Liver (tissue), 9 donors: ENCODE measurements around the gene JMJD1C. TPM values are rescaled to one million over a fixed set of nuclear protein-coding genes. Genes with fewer than 3 reads are reported as not detected.
"Not testable (repeated sequence)": the region's sequence is repeated elsewhere in the genome, so short reads cannot be mapped to it uniquely, and the experiment has no call there.

Source experiments
- DNase-seq: peaks from one replicate; pipeline ENCODE4 v3.0.0-alpha.2; 2017; ENCODE audit warnings: low spot score
- H3K27ac ChIP-seq, 2 donors: one replicate each; pipeline ENCODE4 v1.7.0; 2013; ENCODE audit warnings: inconsistent platforms in 2 of 2, low read length in 2 of 2, control low read depth in 1 of 2, low read depth in 1 of 2, mild to moderate bottlenecking in 1 of 2
- H3K27me3 ChIP-seq, 4 donors: one replicate each; pipeline versions ENCODE4 v1.6.1 to v1.7.0; 2013; ENCODE audit warnings: low read length in 3 of 4, inconsistent platforms in 1 of 4, mild to moderate bottlenecking in 1 of 4, moderate library complexity in 1 of 4; ENCODE audit not compliant: control insufficient read depth in 4 of 4, insufficient read depth in 4 of 4
- H3K36me3 ChIP-seq, 4 donors: one replicate each; pipeline versions ENCODE4 v1.6.1 to v1.7.0; 2013; ENCODE audit warnings: low read length in 3 of 4, mild to moderate bottlenecking in 3 of 4, low read depth in 1 of 4, moderate library complexity in 1 of 4; ENCODE audit not compliant: control insufficient read depth in 4 of 4, insufficient read depth in 3 of 4
- H3K4me1 ChIP-seq, 4 donors: one replicate each; pipeline versions ENCODE4 v1.6.1 to v1.7.0; 2013; ENCODE audit warnings: low read length in 3 of 4, mild to moderate bottlenecking in 3 of 4, moderate library complexity in 1 of 4; ENCODE audit not compliant: control insufficient read depth in 4 of 4, insufficient read depth in 4 of 4
- H3K4me3 ChIP-seq, 3 donors: one replicate each; pipeline versions ENCODE4 v1.6.1 to v1.7.0; 2013; ENCODE audit warnings: low read length in 3 of 3, control low read depth in 1 of 3, low read depth in 1 of 3, mild to moderate bottlenecking in 1 of 3
- H3K9ac ChIP-seq, 2 donors: one replicate each; pipeline ENCODE4 v1.7.0; 2013; ENCODE audit warnings: low read length in 2 of 2, mild to moderate bottlenecking in 2 of 2, moderate library complexity in 2 of 2, control low read depth in 1 of 2, low read depth in 1 of 2
- H3K9me3 ChIP-seq, 4 donors: one replicate each; pipeline versions ENCODE4 v1.6.1 to v1.7.0; 2013; ENCODE audit warnings: low read length in 3 of 4; ENCODE audit not compliant: control insufficient read depth in 4 of 4
- CTCF ChIP-seq: fragments of 150-350 bp; IDR thresholded peaks from 2 replicates; pipeline ENCODE4 v1.5.1; 2017; ENCODE audit warnings: improper control_type of control experiment, low read depth, low read length; ENCODE audit not compliant: missing input control
- EGR1 ChIP-seq, 2 donors: IDR thresholded peaks; 2 replicates each; pipeline ENCODE4 v1.6.1; 2016 to 2018; ENCODE audit warnings: antibody characterized with exemption in 2 of 2, low read depth in 2 of 2
- FOXA1 ChIP-seq: IDR thresholded peaks from 2 replicates; pipeline ENCODE4 v1.6.1; 2016; ENCODE audit warnings: antibody characterized with exemption
- FOXA2 ChIP-seq: IDR thresholded peaks from 2 replicates; pipeline ENCODE4 v1.6.1; 2016; ENCODE audit warnings: antibody characterized with exemption
- GABPA ChIP-seq, 2 donors: IDR thresholded peaks in 1 of 2; conservative IDR thresholded peaks in 1 of 2; 2 replicates each; pipeline ENCODE4 v1.6.1; 2016; ENCODE audit warnings: antibody characterized with exemption in 2 of 2, mild to moderate bottlenecking in 1 of 2, moderate library complexity in 1 of 2
- HNF4A ChIP-seq, 2 donors: conservative IDR thresholded peaks; 2 replicates each; pipeline ENCODE4 v1.6.1; 2016; ENCODE audit warnings: antibody characterized with exemption in 2 of 2, mild to moderate bottlenecking in 2 of 2
- HNF4G ChIP-seq: IDR thresholded peaks from 2 replicates; pipeline ENCODE4 v1.6.1; 2016; ENCODE audit warnings: antibody characterized with exemption
- JUND ChIP-seq, 2 donors: IDR thresholded peaks; 2 replicates each; pipeline ENCODE4 v1.6.1; 2016; ENCODE audit warnings: antibody characterized with exemption in 2 of 2
- MAX ChIP-seq: IDR thresholded peaks from 2 replicates; pipeline ENCODE4 v1.6.1; 2016; ENCODE audit warnings: antibody characterized with exemption
- NR2F2 ChIP-seq: IDR thresholded peaks from 2 replicates; pipeline ENCODE4 v1.6.1; 2016; ENCODE audit warnings: antibody characterized with exemption
- RAD21 ChIP-seq, 2 donors: IDR thresholded peaks; 2 replicates each; pipeline ENCODE4 v1.6.1; 2016; ENCODE audit warnings: antibody characterized with exemption in 2 of 2, mild to moderate bottlenecking in 2 of 2
- REST ChIP-seq: IDR thresholded peaks from 2 replicates; pipeline ENCODE4 v1.6.1; 2016; ENCODE audit warnings: antibody characterized with exemption, mild to moderate bottlenecking
- RXRA ChIP-seq, 2 donors: IDR thresholded peaks; 2 replicates each; pipeline ENCODE4 v1.6.1; 2017 to 2018; ENCODE audit warnings: antibody characterized with exemption in 2 of 2, mild to moderate bottlenecking in 1 of 2
- SP1 ChIP-seq: IDR thresholded peaks from 2 replicates; pipeline ENCODE4 v1.6.1; 2018; ENCODE audit warnings: antibody characterized with exemption, mild to moderate bottlenecking
- TAF1 ChIP-seq: conservative IDR thresholded peaks from 2 replicates; pipeline ENCODE4 v1.6.1; 2016; ENCODE audit warnings: antibody characterized with exemption, mild to moderate bottlenecking
- YY1 ChIP-seq: IDR thresholded peaks from 2 replicates; pipeline ENCODE4 v1.6.1; 2016; ENCODE audit warnings: antibody characterized with exemption, mild to moderate bottlenecking
- WGBS: extraction: QIAGEN DNeasy Blood & Tissue Kit; methylation state at CpG from one replicate; pipeline ENCODE4 v1.1.7; 2013; 5-methylcytosine and 5-hydroxymethylcytosine counted together
- polyA plus RNA-seq, 2 donors: library from polyadenylated mRNA; stranded (reverse) in 1 of 2; unstranded in 1 of 2; fragments of 200-250 nt in 1 of 2; fragments of >200 nt in 1 of 2; fragmentation: Nextera tagmentation in 1 of 2; extraction: Ambion mirVana in 1 of 2; gene quantifications; one replicate each; pipeline versions ENCODE4 v1.2.1 to v1.2.3, GENCODE V29; 2013 to 2015
- total RNA-seq, 2 donors: library from RNA; depleted of rRNA; stranded (reverse); fragments of >200 nt; gene quantifications; one replicate each; pipeline ENCODE4 v1.2.3, GENCODE V29; 2014
- TF ChIP-seq, protein P1 (sequence below): IDR thresholded peaks from 2 replicates; pipeline ENCODE4 v1.6.1; 2016; ENCODE audit warnings: antibody characterized with exemption
- TF ChIP-seq, protein P2 (sequence below): IDR thresholded peaks from 2 replicates; pipeline ENCODE4 v1.6.1; 2016; ENCODE audit warnings: antibody characterized with exemption
- donor health status: healthy.
- donor health status: healthy.
- donor health status: healthy.
- donor health status: healthy.
- donor health status: healthy.

Gene JMJD1C
- total and polyA plus RNA-seq, 4 donors, result 11.0 to 93.1 (median 56.0) TPM

DNA sequence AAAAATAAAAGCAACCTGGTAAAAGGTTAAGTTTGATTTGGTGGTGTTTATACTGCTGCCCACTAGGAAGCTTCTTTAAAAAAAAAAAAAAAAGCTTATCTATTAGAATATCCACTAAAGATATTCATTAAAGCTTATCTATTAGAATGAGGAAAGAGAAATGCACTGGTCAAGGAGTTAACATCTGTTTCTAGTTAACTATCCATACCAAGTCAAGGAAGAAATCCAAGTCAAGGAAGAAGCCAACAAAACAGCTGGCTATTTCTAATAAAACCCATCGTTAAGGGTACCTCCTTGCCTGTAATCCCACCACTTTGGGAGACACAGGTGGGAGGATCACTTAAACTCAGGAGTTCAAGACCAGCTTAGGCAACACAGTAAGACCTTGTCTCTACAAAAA, 82.6 kb downstream of the JMJD1C start:
- 88% methylated on average over 1 of the region's 1 CpG for WGBS
- Histone ChIP-seq H3K27ac (no peak overlapping the region), H3K36me3 (no peaks in the 10 kb centered on the region), H3K9ac (no peak overlapping the region), H3K27me3 (no peaks in the 10 kb centered on the region), H3K4me3 (no peak overlapping the region), H3K4me1 (peaks cover 0 to 5% (median under 1%) of the 10 kb centered on the region in 4 donors), H3K9me3 (no peaks in the 10 kb centered on the region)
- TF ChIP-seq FOXA2, result no peak
- no peak for TF ChIP-seq HNF4A (conservative IDR thresholded peaks at IDR 0.05)
- TF ChIP-seq RAD21 (IDR thresholded peaks at IDR 0.05), result no peak
- no peak for TF ChIP-seq TAF1
- no peak for TF ChIP-seq FOXA1
- no peak for TF ChIP-seq GABPA (IDR thresholded peaks at IDR 0.05 in 1 of 2, conservative IDR thresholded peaks at IDR 0.05 in 1 of 2)
- no peak for TF ChIP-seq REST
- no peak for TF ChIP-seq NR2F2
- no peak for TF ChIP-seq SP1
- DNase-seq, result no peak

DNA sequence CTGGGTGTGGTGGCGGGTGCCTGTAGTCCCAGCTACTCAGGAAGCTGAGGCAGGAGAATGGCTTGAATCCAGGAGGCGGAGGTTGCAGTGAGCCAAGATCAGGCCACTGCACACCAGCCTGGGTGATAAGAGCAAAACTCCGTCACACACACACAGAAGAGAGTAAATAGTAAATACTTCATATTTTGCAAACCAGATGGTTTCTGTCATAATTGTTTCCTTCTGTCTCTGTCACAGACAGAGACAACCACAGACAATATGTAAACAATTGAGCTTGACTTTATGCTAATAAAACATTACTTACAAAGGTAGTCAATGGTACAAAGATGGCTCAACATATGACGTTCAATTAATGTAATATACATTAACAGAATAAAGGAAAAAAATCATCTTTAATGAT, 83.7 kb downstream of the JMJD1C start:
- WGBS, result 79% methylated on average over 4 of the region's 4 CpGs
- peaks cover 0 to 3% (median 0%) of the 10 kb centered on the region in 4 donors for H3K4me1 ChIP-seq
- H3K27me3 ChIP-seq, result no peaks in the 10 kb centered on the region
- H3K4me3 ChIP-seq, result no peak overlapping the region
- H3K9ac ChIP-seq, result no peak overlapping the region
- DNase-seq, result no peak
- no peak for TF ChIP-seq FOXA2
- no peak for TF ChIP-seq SP1
- no peak for TF ChIP-seq MAX
- TF ChIP-seq, protein P1, sequence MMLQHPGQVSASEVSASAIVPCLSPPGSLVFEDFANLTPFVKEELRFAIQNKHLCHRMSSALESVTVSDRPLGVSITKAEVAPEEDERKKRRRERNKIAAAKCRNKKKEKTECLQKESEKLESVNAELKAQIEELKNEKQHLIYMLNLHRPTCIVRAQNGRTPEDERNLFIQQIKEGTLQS, result no peak
- no peak for TF ChIP-seq RAD21 (IDR thresholded peaks at IDR 0.05)
- no peak for TF ChIP-seq GABPA (IDR thresholded peaks at IDR 0.05 in 1 of 2, conservative IDR thresholded peaks at IDR 0.05 in 1 of 2)
- no peak for TF ChIP-seq REST
- no peak for TF ChIP-seq YY1
- no peak for TF ChIP-seq TAF1
- no peak for TF ChIP-seq HNF4G
- no peak for TF ChIP-seq CTCF
- TF ChIP-seq, protein P2, sequence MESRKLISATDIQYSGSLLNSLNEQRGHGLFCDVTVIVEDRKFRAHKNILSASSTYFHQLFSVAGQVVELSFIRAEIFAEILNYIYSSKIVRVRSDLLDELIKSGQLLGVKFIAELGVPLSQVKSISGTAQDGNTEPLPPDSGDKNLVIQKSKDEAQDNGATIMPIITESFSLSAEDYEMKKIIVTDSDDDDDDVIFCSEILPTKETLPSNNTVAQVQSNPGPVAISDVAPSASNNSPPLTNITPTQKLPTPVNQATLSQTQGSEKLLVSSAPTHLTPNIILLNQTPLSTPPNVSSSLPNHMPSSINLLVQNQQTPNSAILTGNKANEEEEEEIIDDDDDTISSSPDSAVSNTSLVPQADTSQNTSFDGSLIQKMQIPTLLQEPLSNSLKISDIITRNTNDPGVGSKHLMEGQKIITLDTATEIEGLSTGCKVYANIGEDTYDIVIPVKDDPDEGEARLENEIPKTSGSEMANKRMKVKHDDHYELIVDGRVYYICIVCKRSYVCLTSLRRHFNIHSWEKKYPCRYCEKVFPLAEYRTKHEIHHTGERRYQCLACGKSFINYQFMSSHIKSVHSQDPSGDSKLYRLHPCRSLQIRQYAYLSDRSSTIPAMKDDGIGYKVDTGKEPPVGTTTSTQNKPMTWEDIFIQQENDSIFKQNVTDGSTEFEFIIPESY, result no peak
- no peak for TF ChIP-seq JUND (IDR thresholded peaks at IDR 0.05)
- TF ChIP-seq FOXA1, result no peak
- no peak for TF ChIP-seq EGR1 (IDR thresholded peaks at IDR 0.05; ENCODE audit: low read depth in 2 of 2)
- TF ChIP-seq HNF4A (conservative IDR thresholded peaks at IDR 0.05), result no peak
- TF ChIP-seq RXRA (IDR thresholded peaks at IDR 0.05), result no peak
- no peak for TF ChIP-seq NR2F2
- H3K36me3 ChIP-seq, result no peaks in the 10 kb centered on the region
- no peak overlapping the region for H3K27ac ChIP-seq
- no peaks in the 10 kb centered on the region for H3K9me3 ChIP-seq

- not testable (repeated sequence) for H3K27me3 ChIP-seq, H3K9ac ChIP-seq, H3K4me3 ChIP-seq, H3K4me1 ChIP-seq, H3K9me3 ChIP-seq, H3K27ac ChIP-seq, H3K36me3 ChIP-seq, DNase-seq
- WGBS, result 91% methylated on average over 6 of the region's 6 CpGs
These were observed 88.5 kb downstream of the JMJD1C start for GRCh38 chr10:63377305-63377661.
